Activated CD8-positive, alpha-beta memory T cell treated with anti-CD3 and anti-CD28 coated beads for 4 hours (primary cell): Measurements from ENCODE around the gene INO80D.
"Not testable (repeated sequence)": the region's sequence is repeated elsewhere in the genome, so short reads cannot be mapped to it uniquely, and the experiment has no call there.

Experiments
- DNase-seq, 2 donors: peaks; one replicate each; pipeline ENCODE4 v3.0.0-alpha.2; 2020; ENCODE audit warnings: low read depth in 2 of 2

The INO80D gene

DNA sequence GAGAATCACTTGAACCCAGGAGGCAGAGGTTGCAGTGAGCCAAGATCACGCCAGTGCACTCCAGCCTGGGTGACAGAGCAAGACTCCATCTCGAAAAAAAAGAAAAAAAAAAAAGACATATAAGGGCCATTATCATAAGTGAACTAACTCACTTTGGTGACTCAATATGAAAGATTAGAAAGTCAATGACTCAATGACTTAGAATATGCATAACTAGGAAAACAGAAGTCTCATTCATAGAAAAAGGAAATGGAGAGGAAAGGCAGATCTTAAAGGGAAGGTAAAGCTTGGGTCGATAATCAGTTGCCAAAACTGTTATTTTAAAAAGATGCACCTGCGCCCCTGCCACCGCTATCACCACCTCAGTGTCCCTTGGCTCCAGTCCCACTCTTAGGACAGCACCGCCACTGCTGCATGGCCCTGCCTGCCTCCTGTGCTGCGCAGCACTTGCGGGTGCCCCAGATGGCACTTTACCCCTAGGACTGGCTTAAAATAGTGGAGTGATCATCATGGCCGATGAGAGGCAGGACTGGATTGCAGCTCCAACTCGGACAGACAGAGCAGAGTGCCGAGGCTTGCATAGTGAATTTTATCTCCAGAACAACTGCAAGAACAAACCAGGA lies 54.7 kb downstream of the INO80D start:
- DNase-seq, result no peak

DNA sequence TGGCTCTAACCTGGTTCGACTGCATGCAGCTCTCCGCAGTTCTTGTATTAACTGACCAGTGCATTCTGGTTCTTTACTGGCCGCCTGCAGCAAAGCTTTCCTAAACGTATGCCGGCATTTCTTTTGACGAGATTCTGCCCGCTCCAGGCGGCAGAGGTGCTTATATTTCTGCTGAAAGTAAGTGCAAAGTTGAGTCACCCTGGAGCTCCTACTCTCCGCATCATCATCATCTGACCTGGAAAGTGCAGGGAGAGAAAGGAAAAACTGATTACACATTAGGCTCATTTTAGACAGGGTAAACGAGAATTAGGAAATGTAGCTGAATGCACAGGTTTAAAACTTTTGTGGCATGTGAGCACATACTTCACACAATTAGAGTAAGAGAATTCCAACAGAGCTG lies 57.9 kb downstream of the INO80D start:
- no peak for DNase-seq

DNA sequence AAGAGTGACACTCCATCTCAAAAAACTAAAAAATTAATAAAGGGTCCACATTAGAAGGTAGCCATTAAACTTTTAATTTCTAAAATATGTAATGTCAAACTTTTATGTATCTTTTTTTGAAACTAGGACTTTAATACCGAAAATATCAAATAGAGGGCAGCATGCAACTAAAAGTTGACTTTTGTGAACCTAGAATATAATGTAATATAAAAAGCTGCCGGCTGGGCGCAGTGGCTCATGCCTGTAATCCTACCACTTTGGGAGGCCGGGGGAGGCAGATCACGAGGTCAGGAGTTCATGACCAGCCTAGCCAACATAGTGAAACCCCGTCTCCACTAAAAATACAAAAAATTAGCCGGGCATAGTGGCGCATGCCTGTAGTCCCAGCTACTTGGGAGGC lies 62.8 kb downstream of the INO80D start:
- DNase-seq, result no peak

DNA sequence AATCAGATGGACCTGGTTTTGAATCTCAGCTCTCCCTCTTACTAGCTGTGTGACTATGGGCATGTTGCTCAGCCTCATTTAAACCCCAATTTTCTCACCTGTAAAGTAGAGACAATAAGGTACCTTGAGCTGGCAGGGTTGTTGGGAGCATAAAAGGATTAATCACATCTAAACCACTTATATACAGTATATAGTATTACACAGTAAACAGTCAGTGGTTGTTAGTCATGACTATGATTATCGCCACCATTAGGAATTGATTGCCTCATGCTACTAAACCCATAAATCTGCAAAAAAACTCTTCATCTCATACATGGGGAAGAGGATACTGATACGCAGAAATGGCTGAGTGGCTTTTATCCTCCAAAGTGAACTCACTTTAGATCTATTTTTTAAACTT lies 65.8 kb downstream of the INO80D start:
- no peak for DNase-seq

DNA sequence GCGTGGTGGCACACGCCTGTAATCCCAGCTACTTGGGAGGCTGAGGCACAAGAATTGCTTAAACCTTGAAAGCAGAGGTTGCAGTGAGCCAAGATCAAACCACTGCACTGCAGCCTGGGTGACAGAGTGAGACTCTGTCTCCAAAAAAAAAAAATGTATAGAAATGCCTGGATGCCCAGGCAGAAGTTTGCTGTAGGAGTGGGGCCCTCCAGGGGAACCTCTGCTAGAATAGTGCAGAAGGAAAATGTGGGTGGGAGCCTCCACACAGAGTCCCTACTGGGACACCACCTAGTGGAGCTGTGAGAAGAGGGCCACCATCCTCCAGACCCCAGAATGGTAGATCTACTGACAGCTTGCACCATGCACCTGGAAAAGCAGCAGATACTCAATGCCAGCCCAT lies 70.2 kb downstream of the INO80D start:
- not testable (repeated sequence) for DNase-seq

DNA sequence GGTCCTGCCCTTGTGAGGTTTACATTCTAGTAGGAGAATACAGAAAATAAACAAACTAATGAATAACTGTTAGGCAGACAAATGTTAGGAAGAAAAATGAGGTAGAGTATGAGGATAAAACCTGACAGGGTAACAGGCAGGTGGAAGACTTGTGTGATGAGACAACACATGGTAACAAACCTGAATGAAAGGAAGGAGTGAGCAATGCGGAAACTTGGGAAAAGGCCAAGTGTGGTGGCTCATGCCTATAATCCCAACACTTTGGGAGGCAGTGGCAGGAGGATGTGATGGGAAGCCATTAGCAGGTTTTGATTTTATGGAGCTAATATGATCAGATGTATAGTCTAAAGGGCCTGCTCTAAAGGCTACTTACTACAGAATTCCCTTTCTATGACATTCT lies 74.2 kb downstream of the INO80D start:
- DNase-seq, result no peak

DNA sequence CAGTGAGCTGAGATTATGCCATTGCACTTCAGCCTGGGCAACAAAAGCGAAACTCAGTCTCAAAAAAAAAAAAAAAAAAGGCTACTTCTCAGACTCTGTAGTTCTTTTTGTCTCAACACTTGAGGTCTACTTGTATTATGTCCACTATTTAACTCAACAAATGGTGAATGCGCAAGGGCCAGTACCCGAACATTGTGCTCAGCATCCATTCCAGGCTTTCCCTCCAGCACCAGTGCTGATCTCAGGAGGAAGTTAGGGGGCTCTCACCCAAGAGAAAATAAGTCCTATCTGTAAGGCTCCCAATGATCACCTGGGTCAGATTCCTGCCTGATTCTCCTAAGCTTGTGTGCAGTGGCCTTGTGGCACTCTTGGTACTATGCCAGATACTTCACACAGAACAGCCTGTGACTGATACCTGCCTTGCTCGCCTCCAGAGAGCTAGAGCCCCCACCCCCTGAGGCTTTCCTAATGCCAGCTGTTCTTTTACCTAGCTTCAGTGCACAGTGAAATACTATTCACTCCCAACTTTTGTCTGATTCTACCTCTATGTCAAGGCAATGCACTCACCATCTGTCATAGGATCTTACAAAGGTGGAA lies 74.9 kb downstream of the INO80D start:
- no peak for DNase-seq

DNA sequence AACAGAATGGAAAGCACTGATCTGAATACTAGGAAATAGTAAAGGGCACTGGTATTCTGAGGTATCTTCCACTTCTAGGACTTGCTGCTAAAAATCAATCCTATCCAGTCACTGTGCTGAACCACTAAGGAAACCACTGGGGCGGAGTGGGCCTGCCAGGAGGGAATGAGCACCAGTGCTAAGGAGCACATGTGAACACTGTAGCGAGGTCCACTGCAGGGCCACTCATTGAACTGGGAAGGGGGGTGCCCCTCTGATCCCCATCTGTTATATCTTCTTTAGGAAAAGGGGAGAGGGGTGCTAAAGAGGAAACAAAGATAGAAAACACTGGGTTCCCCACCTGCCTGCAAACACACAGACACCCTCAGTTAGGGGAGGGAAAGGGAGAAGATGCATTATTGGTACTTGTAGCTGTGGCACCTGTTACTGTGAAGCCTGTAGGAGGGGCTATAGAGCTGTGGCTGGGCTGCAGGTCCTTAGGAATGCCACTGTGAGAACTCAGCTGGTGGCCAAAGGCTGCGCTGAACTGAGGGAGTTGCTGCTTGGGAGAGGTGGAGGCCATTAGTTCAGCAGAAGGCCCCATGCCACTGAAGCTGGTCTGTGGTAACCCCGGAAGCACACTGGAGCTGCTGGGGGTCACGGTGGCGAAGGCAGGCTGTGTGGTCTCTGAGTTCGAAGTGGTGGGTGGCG lies 81.8 kb downstream of the INO80D start:
- DNase-seq, result no peak

DNA sequence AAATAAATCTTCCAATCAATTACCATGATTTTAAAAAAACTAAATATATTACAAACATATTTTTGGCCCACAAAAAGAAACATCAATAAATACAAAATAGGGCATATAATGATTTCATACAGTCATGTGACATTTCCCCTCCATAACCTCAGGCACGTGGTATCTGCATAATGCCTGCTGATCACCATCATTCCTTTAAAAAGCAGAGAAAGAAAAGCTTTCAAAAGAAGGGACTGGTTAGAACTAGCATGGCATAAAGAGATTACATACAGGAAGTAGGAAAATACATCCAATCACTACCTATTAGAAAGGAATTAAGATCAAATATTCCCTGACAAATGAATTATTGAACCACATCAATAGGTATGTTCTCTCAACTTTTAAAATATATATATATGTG lies 83.5 kb downstream of the INO80D start:
- no peak for DNase-seq

DNA sequence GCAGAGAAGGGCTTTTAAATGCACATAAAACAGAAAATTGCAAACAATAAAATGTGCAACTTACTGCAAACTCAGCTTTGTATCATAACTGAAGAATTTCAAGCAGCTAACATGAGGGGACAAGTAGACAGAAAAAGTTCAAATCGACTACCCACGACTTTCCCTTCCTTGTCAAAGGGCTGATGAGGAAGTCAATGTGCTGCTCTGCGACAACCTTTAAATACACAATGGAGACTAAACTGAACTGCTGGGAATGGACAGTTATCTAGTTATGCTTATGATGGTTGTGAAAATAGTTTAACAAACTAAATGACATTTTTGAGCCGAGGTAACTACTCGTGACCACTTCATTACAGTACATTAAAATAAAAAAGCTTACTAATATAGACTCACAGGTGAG lies 84.1 kb downstream of the INO80D start:
- no peak for DNase-seq

DNA sequence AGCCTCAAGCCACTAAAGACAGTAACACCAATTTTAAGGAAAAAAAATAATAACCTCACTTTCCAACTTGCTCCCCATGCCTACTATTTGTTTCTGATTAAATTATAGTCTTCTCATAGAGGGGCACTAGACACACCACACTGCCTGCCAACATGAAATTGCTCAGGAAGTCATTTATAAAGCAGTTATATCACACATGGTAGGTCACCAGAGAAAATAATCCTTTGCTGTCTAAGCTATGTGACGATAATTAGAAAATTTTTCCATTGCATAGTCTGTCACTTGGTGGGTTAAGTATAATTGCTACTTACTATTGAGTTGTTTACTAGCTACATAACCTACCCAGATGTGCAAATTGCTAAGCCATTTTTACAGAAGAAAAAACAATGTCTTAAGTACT lies 85.2 kb downstream of the INO80D start:
- no peak for DNase-seq

DNA sequence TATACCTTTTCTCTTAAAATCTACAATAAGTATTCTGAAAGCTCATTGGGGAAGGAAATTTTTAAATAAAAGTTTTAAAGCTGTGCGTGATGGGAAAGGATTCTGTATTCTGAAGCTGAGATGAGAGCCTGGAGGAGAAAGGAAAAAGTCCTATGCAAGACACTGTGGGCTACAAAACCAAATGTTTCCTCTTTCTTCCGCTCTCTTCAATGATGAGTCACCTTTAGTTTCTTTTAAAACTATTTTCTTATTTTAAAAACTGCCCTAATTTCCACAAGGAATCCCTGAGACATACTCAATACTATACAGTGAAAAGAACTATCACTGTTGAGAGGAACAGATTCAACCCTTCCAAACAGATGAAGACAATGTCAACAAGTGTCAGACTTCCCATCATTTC lies 87.4 kb downstream of the INO80D start:
- DNase-seq, result no peak

DNA sequence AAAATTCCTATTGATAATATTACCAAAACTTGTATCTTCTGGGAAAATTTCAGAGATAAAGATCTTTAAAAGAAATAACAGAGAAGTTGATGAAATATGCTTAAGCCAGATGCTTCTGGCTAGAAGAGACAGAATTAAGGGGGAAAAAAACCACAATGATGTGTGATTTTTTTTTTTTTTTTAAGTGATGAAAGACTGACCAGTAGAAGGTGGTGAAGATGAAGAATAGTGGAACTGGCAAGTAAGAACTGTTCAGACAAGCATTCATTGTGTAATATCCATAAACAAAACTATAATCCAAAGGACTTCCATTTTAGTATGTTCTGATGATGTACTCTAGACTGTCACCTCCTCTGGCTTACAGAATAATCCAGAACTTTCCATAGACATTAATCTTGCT lies 89.8 kb downstream of the INO80D start:
- no peak for DNase-seq

DNA sequence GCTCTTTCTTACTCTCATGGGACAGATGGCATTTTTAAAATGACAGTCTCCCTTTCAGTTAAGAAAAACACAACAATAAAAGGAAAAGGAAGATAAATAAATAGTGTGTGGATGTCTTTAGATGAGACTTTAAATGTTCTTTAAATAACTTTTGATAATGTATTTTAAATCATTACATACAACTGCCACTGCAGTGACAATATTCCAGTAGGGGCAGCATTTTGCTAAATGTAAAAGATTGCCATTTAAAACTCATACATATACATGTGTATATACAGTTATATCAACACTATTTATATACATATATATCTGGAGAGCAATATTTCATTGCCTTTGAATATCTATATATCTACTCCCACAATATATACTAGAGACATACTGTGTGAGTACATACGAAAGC lies 90.7 kb downstream of the INO80D start:
- DNase-seq, result no peak

DNA sequence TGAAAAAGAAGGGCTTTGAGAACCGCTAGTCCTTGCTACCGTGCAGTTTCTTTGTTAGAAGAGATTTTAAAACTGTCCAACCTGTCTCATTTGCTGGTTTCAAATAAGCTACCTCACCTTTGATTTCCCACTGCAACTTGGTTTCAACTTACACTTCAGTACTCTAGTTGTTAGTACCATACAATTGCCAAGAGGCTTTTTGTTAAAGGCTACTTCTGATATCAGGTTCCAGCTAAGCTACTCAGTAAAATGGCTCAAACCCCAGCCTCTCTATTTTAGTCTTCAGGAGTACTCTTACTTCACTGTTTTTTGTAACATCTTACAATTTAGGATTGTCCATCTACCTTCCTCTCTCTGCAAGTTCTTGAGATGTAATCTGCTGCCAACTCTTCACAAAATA lies 91.6 kb downstream of the INO80D start:
- DNase-seq, result no peak

DNA sequence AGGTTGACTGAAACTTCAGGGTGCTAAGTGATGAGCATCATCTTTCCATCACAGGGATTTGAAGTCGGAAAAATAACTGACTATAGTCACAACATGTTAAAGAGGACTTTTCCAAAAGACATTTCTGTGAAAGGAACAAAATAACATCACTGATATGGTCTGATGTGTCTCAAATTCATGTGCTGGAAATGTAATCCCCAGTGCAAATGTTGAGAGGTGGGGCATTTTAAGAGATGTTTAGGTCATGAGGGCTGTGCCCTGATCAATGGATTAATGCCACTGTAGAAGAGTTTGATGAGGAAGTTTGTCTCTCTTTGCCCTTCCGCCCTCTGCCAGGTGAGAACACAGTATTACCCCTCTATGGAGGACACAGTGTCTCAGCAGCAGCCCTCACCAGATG lies 95.9 kb downstream of the INO80D start:
- no peak for DNase-seq

DNA sequence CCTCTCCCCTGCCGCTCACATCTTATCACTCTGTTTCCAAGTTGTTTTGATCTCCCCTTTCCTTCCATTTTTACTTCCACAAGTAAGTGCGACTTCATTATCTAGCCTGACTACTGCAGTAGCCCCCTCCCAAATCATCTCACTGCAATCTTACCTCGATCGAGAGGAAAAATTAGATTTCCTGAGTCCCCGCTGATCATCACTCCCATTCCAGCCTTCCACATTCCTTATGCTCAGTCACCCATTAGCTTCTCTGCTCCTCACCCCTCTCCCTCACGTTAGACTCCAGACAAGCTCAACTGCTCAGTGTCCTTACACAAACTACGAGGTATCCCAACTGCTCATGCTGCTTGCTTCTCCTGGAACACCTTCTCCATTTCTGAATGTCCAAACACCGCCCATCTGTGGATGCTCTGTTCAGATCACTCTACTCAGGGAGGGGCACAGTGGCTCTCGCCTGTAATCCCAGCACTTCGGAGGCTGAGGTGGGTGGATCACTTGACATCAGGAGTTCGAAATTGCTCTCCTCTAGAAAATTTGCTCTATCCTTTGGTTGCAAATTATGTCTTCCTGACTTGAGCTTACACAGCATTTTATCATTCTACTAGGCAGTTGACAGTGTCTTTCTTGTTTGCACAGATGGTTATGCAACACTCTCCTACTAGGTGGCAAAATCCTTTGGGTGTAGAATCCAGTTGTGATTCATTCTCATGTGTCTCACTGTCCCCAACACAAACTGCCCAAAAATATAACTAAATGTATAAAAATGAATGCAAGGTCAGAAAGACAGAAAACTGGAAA lies 96.5 kb downstream of the INO80D start:
- DNase-seq, result no peak

DNA sequence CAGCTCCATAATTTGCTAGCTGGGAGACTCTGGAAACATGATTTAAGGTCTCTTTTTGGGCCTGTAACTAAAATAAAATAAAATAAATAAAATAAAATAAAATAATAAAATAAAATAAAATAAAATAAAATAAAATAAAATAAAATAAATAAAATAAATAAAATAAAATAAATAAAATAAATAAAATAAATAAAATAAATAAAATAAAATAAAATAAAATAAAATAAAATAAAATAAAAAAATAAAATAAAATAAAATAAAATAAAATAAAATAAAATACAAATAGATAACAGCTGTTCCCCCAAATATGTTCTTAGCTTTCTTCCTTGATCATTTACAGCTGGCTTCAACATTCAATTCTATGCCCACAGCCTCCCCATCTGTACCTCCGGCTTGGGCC lies 97.3 kb downstream of the INO80D start:
- not testable (repeated sequence) for DNase-seq

DNA sequence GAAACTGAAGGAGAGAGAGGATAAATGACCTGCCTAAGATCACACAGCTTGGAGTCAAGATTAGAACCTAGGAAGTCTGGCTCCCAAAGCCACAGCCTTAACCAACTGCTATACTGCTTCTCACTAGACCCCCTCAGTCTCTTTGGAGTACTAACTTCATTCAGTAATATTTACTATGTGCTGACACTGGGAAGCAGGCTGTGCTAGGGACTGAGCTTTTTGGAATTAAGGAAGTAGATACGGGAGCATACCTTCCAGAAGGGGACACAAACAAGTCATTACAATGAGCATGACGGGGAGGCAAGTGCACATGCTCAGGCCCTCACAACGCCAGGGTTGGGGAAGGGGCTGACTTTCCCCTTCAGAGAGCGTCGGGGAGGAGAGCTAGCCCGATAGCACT lies 97.7 kb downstream of the INO80D start:
- DNase-seq, result no peak

DNA sequence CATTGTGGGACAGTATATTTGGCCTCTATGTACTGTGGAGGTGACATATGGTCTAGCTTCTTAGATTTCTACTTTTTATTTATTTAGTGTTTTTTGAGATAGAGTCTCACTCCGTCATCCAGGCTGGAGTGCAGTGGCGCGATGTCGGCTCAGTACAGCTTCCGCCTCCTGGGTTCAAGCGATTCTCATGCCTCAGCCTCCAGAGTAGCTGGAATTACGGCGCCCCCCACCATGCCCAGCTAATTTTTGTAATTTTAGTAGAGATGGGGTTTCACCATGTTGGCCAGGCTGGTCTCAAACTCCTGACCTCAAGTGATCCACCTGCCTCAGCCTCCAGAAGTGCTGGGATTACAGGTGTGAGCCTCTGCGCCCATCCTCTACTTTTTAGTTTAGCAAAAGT lies 99.6 kb downstream of the INO80D start:
- not testable (repeated sequence) for DNase-seq

DNA sequence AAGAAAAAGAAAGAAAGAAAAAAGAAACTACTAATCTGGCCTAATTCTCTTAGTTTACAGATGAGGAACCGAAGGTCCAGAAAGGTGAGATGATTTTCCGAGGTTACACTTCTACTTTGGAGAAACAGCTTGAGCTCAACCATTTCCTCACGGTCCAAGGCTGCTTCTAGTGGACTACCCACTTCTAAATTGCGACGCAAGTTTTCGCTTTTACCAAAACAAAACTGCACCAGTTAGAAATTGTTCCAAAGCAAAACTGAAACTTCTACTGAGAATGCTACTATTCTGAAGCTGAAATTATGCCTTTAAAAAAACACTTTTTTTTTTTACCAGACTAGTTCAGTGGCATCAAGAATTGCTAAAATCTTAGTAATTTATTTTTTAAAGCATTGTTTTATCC lies 101.6 kb downstream of the INO80D start:
- no peak for DNase-seq

DNA sequence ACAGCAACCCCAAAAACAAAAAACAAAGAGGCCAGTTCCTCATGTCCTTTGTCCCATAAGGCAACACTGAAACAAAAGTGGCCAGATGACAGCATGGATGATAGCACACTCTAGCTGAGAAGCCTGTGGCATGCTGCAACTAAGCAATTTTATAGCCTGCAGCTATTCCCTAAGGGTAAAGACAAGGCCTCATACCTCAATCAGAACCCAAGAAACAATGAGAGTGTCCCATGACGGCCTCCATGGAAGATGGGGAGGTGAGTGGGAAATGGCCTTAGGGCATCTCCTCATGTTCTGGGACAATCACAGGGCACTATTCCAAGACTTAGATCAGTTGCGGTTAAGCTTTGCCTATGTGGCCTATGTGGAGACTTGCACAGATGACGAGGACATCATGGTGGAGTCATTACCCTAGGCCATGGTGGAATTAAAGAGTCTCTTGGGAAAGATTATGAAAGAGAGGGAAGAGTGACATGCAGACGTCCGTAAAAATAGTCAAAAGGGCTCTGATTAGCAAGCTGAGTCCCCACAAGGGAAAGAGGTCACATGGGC lies 103.1 kb downstream of the INO80D start:
- DNase-seq, result no peak
